HG03135 (cell line): Measurements from ENCODE around the gene PRKAG1.

ENCODE experiments used
- ATAC-seq: cut with Tn5 transposase; IDR thresholded peaks from one replicate; pipeline ENCODE4 v1.9.1; 2021; ENCODE audit warnings: mild to moderate bottlenecking, moderate library complexity; ENCODE audit not compliant: unreplicated experiment

Gene PRKAG1

GRCh38 chr12:48986720-48987291 lies 31.8 kb downstream of the PRKAG1 start:
- no peak for ATAC-seq

- ATAC-seq = no peak
Observed at GRCh38 chr12:48985901-48986300, 32.7 kb downstream of the PRKAG1 start.

- no peak for ATAC-seq
Observed at GRCh38 chr12:48985475-48985897, 33.1 kb downstream of the PRKAG1 start.

- ATAC-seq = no peak
Observed at GRCh38 chr12:48982397-48983080, 36.0 kb downstream of the PRKAG1 start.

DNA sequence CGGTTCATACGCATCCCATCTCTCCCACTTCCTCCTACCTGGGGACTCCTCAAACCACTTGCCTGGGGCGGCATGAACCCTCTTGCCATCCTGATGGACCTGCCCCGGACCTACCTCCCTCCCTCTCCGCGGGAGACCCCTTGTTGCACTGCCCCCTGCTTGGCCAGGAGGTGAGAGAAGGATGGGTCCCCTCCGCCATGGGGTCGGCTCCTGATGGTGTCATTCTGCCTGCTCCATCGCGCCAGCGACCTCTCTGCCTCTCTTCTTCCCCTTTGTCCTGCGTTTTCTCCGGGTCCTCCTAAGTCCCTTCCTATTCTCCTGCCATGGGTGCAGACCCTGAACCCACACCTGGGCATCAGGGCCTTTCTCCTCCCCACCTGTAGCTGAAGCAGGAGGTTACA lies 36.8 kb downstream of the PRKAG1 start:
- no peak for ATAC-seq

GRCh38 chr12:48980953-48981756 lies 37.4 kb downstream of the PRKAG1 start:
- ATAC-seq = no peak

DNA sequence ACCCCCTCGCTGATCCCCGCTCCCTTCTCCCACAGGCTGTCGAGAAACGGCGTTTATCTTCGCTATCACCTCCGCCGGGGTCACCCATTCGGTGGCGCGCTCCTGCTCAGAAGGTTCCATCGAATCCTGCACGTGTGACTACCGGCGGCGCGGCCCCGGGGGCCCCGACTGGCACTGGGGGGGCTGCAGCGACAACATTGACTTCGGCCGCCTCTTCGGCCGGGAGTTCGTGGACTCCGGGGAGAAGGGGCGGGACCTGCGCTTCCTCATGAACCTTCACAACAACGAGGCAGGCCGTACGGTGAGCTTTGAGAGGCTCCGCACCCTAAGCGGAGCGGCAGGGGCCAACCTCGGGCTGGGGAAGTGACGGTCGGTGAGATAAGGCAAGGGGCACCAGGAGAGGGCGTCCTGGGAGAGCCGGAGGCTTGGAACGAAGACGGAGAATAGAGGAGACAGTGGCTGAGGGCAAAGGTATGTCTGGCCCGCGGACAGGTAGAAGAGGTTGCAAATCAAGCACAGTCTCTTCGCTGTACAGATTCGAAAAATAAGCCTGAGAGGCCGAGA lies 38.1 kb downstream of the PRKAG1 start:
- no peak for ATAC-seq

DNA sequence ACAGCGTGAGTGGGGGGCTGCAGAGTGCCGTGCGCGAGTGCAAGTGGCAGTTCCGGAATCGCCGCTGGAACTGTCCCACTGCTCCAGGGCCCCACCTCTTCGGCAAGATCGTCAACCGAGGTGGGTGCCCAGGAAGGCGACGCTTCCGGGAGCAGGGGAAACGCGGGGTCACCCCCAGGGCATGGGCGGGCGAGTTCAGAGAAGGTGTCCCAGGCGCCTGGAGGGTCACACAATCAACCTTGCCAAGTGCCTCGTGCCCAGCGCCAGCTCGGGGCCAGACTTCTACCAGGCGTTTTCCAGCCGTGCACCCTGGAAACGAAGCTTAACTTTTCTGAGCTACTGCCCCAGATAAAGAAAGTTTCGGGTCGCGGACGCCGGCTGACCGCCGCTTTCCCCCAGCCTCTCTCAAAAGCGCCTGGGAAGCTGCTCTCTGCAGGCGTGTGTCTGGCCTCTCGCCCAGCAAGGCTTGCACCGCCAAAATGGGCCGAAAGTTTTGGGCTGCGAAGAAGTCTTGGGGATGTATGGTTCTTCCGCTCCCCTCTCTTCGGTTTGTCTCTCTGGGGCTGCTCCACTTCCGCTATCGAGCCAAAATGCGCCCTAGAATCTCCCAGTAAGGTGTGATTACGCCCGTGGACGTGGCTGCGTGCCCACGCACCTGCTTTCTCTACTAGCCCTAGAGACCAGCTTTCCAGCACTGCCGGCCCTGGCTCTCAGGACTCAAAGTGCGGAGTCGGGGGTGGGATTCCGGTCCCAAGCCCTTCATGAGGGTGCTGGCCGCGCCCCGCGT lies 38.8 kb downstream of the PRKAG1 start:
- ATAC-seq = no peak

GRCh38 chr12:48978741-48979601 lies 39.6 kb downstream of the PRKAG1 start:
- ATAC-seq = no peak

DNA sequence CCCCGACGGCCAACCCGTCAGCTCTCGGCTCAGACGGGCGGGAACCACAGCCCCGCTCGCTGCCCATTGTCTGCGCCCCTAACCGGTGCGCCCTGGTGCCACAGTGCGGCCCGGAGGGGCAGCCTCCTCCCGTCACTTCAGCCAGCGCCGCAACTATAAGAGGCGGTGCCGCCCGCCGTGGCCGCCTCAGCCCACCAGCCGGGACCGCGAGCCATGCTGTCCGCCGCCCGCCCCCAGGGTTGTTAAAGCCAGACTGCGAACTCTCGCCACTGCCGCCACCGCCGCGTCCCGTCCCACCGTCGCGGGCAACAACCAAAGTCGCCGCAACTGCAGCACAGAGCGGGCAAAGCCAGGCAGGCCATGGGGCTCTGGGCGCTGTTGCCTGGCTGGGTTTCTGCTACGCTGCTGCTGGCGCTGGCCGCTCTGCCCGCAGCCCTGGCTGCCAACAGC lies 40.3 kb downstream of the PRKAG1 start, which contains the start of gene WNT1:
Gene WNT1, plus strand, starts transcription at position 32 of the 450 bp plus-strand sequence. Its CDS starts 329 bp downstream, at position 361.
- ATAC-seq = peak; percentile 3

DNA sequence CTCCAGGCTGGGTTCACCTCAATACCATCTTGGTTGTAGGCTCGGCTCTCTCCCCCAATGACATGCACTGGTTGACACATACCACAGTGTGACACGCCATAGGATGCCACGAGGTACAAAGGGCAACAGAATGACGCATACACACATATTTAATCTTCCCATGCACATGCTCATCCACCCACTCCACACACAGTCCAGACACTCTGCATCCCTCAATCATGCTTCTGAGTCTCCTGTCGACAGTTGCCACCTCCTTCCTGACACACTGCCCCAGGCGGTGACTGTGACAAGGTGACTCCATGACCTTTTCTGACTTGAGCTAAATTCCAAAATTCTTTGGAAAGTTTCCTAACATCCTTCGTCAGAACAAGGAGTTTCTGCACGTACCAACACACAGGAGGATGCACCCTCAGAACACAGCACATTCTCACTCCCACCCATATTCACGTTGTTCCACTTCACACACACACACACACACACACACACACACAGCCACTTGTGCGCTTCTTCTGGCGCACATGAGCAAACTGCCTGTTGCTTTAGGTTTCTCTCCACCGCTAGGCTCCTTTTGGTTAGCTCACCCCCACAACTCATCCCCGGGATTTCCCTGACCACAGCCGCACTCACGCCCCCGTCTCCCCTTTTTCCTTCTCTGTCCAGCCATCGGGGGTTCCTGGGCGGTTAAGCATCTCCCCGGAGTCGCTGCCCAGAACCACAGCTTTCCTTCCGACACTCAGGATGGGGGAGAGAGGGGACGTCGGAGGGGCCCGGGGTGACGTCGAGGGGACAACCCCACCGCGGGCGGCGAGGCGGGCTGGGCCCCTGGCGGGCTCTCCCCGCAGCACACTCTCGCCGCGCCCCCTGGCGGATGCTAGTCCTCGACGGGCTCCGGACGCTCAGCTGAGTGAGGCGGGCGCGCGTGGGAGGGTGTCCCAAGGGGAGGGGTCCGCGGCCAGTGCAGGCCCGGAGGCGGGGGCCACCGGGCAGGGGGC lies 41.0 kb downstream of the PRKAG1 start:
- ATAC-seq = peak; percentile 52

DNA sequence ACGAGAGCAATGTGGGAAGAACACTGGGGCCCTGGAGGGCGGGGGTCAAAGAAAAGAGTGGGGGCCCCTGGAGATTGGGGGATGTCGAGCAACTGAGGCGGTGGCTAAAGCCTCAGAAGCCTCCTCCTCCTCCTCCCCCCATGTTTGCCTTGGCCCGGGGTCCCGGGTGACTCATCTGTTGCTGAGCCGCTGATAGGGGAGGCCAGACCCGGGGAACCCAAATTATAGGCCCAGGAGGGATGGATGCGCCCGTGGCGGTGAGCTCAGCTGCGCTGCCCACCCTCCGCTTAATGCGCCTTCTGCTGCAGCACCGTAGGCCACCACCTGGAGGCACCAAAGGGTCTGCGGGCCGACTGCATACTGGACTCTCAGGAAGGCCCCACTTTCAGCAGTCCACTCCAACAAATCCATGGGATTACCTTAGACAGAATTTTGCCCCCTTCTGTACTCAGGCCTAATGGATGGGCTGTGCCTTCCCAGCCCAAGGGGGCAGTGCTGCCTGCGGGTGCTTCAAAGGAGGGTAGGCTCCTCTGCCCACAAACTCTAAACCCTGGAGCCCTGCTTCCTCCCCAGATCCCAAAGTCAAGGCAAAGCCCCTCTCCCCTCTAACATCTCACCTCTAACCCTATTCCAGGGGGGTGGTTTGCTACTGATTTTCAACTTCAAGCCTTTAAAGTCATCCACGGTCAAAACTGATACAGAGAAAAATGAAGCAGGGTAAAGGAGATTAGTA lies 44.5 kb downstream of the PRKAG1 start:
- ATAC-seq = no peak

GRCh38 chr12:48973531-48973930 lies 45.0 kb downstream of the PRKAG1 start:
- no peak for ATAC-seq

DNA sequence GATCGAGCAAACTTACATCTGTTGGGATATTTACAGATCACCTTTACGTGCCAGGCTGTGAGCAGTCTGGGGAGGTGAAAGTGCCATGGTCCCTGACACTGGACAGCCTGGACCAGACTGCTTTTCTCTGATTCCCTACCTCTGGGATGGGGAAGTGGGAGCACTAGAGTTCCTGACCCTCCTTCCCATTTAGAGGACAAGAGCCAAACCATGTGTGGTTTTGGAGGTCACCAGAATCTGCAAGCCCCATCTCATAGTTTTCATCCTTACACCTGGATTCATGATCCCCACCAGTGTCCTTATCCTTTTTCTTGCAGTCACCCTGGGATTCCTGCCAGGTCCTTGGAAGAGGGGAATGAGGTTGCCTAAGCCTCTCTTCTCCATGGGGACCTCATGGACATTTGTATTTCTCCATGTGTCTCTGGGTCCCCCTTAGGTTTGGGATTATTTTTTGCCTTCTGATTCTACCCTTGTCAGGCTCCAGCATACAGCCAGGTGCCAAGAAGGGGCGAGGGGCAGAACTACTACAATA lies 45.6 kb downstream of the PRKAG1 start:
- no peak for ATAC-seq

DNA sequence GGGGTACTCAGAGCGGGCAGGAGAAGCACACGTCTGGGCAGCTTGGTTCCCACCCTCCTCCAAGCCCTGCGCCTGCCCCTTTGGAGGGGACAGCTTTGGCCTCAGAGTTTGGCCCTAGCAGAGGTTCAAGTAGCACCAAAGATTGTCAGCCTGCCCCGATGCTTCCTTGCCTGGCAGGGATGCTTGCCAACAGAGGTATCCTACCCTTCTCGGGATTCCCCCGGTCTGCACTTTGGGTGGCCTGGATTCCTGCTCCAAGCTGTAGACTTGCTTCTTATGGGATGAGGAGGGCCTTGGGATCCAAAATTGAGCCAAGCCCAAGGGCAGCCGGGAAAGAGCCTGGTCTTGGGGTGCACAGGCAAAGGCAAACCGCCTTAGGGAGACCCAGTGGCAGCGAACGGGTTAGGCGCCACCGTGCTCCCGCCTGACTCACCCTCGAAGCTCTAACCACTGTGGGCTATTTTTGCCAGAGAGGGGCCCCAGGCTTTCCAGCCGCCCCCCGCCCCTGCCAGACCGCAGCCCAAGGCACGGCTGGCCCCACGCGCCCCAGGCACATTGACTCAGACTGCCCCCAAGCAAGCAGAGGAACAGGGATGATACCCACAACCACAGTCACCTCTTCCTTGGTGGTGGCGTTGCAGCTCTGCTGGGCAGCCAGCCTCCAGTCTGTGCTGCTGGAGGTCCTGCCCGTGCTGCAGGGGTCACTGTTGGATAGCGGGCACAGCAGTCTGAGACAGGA lies 46.2 kb downstream of the PRKAG1 start:
- ATAC-seq = no peak

DNA sequence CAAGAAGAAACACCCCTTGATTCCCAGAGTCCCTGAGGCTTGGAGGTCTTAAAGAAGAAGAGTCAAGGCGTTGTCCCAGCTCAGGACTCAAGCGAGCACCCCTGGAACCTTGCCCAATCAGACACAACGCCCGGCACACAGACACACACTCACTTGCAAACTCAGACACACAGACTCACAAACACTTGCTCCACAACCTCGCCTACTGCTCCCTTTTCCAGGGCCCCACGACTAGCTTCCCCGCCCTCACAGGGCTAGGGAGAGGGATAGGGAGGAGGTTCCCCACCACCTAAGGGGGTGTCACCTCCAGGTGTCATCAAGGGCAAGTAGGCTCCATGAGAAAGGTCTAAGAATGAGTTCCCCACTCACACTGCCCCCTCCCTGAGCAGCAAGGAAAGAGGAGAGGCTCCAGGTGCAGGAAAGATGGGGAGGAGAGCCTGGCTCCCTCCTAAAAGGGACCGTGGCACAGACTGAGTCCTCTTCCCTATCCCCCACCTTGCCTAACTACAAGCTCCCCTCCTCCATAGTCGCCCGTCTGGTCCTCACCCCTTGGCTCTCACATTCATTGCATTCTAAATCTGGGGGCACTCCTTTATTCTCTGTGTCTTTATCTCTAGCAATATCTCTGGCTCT lies 47.8 kb downstream of the PRKAG1 start:
- no peak for ATAC-seq
